Urothelium cell line (cell line): ENCODE results near the gene GRAMD2B.

Experiments
- DNase-seq: peaks from one replicate; pipeline ENCODE4 v3.0.0; 2011; ENCODE audit warnings: low spot score, mixed read lengths
- FAIRE-seq: peaks from 2 replicates; lab custom pipeline; 2011; peaks lifted over from hg19 to GRCh38; lab: Jason Lieb, UNC

Gene GRAMD2B

DNA sequence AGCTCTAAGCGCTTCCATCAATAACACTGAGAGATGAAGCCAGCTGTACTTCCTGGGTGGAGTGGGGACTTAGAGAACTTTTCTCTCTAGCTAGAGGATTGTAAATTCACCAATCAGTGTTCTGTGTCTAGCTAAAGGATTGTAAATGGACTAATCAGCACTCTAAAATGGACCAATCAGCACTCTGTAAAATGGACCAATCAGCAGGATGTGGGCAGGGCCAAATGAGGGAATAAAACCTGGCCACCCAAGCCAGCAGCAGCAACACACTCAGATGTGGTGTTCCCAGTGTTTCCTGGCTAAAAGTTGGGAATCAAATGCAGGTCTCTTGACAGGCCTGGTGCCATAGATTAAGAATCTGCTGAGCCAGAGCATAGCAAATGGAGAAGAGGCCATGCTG is 111.3 kb downstream of the GRAMD2B start:
- no peak for FAIRE-seq

DNA sequence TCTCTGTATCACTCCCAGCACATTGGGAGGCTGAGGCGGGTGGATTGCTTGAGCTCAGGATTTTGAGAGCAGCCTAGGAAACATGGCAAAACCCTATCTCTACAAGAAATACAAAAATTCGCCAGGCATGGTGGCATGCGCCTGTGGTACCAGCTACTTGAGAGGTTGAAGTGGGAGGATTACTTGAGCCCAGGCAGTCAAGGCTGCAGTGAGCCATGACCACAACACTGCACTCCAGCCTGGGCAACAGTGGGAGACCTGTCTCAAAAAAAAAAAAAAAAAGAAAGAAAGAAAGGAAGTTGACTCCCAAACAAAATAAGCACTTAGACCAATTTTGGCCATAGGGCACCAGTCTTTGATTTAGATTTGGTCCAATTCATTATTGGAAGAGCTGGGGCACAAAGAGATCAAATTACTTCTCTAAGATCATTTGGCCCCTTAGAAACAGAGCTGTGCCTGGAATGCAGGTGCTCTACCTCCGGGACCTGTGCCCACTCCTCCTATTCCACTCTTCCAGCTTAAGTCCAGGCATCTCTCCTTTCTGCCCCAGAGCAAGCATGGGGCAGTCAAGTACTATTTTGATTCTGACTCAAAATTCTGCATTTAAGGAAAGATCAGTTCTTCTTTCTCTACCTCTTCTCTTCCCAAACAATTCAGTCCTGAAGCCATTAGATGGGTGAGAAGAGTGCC is 112.8 kb downstream of the GRAMD2B start:
- FAIRE-seq (no peak), DNase-seq (no peak)

More for the DNA sequence above, 111.3 kb downstream of the GRAMD2B start:
- no peak for DNase-seq

DNA sequence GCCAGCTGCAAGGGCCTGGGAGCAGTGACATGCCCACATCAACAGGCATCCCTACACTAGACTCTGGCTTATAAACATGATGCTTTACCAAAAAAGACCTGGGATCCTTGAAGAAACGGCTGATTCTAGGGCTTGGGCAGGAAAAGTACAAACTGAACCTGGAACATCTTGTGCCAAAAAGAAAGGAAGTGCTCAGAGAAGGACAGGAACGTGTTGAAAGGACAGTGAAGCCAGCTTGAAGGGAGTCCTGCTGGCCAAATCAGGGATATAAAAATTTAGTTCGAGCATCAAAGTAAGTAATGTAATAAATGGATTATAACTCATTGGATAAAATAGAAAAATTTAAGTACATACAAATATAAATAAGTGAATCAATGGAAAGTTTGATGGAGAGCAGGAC is 113.7 kb downstream of the GRAMD2B start:
- no peak for DNase-seq
- no peak for FAIRE-seq

DNA sequence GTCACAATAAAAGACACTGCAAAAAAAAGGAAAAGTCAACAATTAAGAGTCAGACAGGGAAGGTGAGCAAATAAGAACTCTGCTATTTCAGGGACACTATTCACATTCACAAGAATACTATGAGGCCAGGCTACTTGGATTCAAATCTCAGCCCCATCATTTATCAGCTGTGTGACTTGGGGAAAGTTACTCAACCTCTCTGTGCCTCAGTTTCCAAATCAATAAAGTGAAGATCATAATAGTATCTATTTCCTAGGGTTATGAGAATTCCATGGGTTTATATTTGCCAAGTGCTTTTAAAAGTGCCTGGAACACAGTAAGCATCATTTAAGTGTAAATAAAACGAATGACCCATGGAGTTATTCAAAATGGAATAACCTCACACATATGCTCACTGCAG is 115.4 kb downstream of the GRAMD2B start:
- no peak for DNase-seq
- FAIRE-seq = no peak

DNA sequence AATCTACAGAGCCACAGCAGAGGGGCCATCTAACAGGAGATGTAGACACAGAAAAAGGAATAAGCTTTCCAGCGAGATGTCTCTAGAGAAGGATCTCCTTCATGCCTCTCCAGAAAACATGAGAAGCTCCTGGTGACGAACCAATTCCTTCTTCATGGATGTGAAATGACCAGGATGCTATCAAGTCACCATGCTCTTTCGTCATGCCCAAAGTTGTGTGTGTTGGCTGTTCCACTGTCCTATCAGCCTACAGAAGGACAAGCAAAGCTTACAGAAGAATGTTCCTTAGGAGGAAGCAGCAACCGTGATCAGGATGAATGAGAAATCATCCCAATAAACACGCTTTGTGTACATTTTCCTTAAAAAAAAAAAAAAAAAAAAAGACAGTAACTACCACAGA is 117.4 kb downstream of the GRAMD2B start:
- FAIRE-seq (no peak), DNase-seq (no peak)

DNA sequence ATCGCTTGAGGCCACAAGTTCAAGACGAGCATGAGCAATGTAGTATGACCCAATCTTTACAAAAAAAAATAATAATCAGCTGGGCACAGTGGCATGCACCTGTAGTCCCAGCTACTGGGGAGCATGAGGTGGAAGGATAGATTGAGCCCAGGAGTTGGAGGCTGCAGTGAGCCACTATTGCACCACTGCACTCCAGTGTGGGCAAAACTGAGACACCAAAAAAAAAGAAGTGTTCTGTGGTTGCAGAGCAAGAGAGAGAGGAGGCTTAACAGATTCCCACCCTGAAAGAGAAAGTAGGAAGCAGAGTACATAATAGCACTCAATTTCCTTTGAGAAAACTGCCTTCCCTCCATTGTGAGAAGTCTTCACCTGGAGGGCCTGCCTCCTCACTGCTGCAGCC is 119.2 kb downstream of the GRAMD2B start:
- FAIRE-seq (no peak), DNase-seq (no peak)

DNA sequence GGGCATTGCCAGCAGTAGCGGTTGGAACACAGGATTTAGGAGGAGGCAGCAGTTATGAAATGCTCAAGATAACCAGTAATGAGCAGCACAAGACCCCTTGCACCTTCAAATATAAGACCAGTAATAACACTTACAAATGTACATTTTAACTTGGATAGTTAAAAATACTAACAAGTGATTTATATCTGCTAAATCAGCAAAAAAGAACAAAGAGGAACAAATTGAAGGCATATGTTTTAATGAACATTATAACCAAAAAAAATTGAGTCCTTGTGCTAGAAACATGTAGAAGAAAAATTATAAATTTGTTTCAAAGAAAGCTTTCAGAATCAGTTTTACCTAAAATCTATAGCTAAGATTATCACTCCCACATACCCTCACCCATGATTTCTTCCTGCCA is 119.8 kb downstream of the GRAMD2B start:
- no peak for FAIRE-seq

DNA sequence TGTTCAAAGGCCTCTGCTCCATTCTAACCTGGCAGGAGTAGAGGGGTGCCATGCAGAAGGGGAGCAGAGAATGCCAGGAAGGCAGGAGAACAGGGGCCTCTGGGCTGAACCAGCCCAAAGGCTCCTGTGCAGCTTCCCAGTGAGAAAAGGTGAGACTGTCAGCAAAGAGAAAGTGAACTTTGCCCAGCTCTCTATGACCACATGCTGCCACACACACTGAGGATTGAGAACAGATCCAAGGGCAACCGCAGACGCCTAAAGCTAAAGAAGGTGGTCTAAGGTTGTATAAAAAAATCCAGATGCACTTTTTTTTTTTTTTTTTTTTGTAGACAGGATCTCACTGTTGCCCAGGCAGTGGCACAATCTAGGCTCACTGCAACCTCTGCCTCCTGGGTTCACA is 120.5 kb downstream of the GRAMD2B start:
- FAIRE-seq (no peak), DNase-seq (no peak)

More for the DNA sequence above, 119.8 kb downstream of the GRAMD2B start:
- no peak for DNase-seq
